ENCODE results near the gene PNO1. TPM values are rescaled to one million over a fixed set of nuclear protein-coding genes. Genes with fewer than 3 reads are reported as not detected.
"Not testable (repeated sequence)": the region's sequence is repeated elsewhere in the genome, so short reads cannot be mapped to it uniquely, and the experiment has no call there.

PNO1 gene
- total RNA-seq, 1 donor from 2014 or later = 13.3 TPM

GRCh38 chr2:68157002-68157401, 686 bp upstream of the PNO1 start:
- no peak for DNase-seq (ENCODE audit: low read depth in 2 of 2)

- DNase-seq (ENCODE audit: low read depth in 2 of 2) = no peak
Observed at GRCh38 chr2:68158134-68158447, 403 bp downstream of the PNO1 start.

- DNase-seq (ENCODE audit: low read depth in 2 of 2) = no peak
Observed at GRCh38 chr2:68163641-68164040, 6.0 kb downstream of the PNO1 start.

- no peak for DNase-seq (ENCODE audit: low read depth in 2 of 2)
Observed at GRCh38 chr2:68167186-68167585, 9.5 kb downstream of the PNO1 start.

GRCh38 chr2:68169308-68169707, 11.6 kb downstream of the PNO1 start:
- no peak for DNase-seq (ENCODE audit: low read depth in 2 of 2)

GRCh38 chr2:68171146-68171545, 13.5 kb downstream of the PNO1 start:
- no peak for DNase-seq (ENCODE audit: low read depth in 2 of 2)

- DNase-seq (ENCODE audit: low read depth in 2 of 2) = no peak
Observed at GRCh38 chr2:68171684-68172083, 14.0 kb downstream of the PNO1 start.

- DNase-seq (ENCODE audit: low read depth in 2 of 2) = no peak
Observed at GRCh38 chr2:68172521-68172920, 14.8 kb downstream of the PNO1 start.

- no peak for DNase-seq (ENCODE audit: low read depth in 2 of 2)
Observed at GRCh38 chr2:68172990-68173700, 15.5 kb downstream of the PNO1 start.

GRCh38 chr2:68175210-68175609, 17.5 kb downstream of the PNO1 start:
- DNase-seq (ENCODE audit: low read depth in 2 of 2) = not testable (repeated sequence)

GRCh38 chr2:68176657-68177056, 19.0 kb downstream of the PNO1 start:
- DNase-seq (ENCODE audit: low read depth in 2 of 2) = no peak

- DNase-seq (ENCODE audit: low read depth in 2 of 2) = no peak
Observed at GRCh38 chr2:68177541-68177940, 19.9 kb downstream of the PNO1 start.

GRCh38 chr2:68178432-68178831, 20.7 kb downstream of the PNO1 start:
- no peak for DNase-seq (ENCODE audit: low read depth in 2 of 2)

GRCh38 chr2:68178954-68179627, 21.4 kb downstream of the PNO1 start:
- no peak for DNase-seq (ENCODE audit: low read depth in 2 of 2)

GRCh38 chr2:68182902-68183301, 25.2 kb downstream of the PNO1 start:
- no peak for DNase-seq (ENCODE audit: low read depth in 2 of 2)

GRCh38 chr2:68185541-68186164, 28.0 kb downstream of the PNO1 start:
- DNase-seq (ENCODE audit: low read depth in 2 of 2) = peak; percentile 35 to 41

GRCh38 chr2:68187329-68187728, 29.6 kb downstream of the PNO1 start:
- no peak for DNase-seq (ENCODE audit: low read depth in 2 of 2)

GRCh38 chr2:68188831-68189230, 31.1 kb downstream of the PNO1 start:
- peak in 1 of 2 donors; percentile 5 for DNase-seq (ENCODE audit: low read depth in 2 of 2)

GRCh38 chr2:68189991-68190784, 32.5 kb downstream of the PNO1 start:
- no peak for DNase-seq (ENCODE audit: low read depth in 2 of 2)

- DNase-seq (ENCODE audit: low read depth in 2 of 2) = peak in 1 of 2 donors; percentile 67
Observed at GRCh38 chr2:68190991-68191731, 33.5 kb downstream of the PNO1 start.

GRCh38 chr2:68193144-68193543, 35.5 kb downstream of the PNO1 start:
- DNase-seq (ENCODE audit: low read depth in 2 of 2) = no peak
